Nephron progenitor cell (in vitro differentiated cells): ENCODE measurements around the gene MRPL52.
A peak's percentile ranks its signal among the peaks of the same experiment; 100 is the strongest.

Experiments used
- DNase-seq: peaks from one replicate; pipeline ENCODE4 v3.0.0; 2021
- H3K27ac Mint-ChIP-seq: 2 replicates; pipeline ENCODE4 v1.8.0; 2021; ENCODE audit warnings: mild to moderate bottlenecking, moderate library complexity, mixed read lengths
- H3K27me3 Mint-ChIP-seq: 2 replicates; pipeline ENCODE4 v1.8.0; 2021; ENCODE audit warnings: mild to moderate bottlenecking, low read depth, mixed read lengths; ENCODE audit not compliant: poor library complexity
- H3K36me3 Mint-ChIP-seq: 2 replicates; pipeline ENCODE4 v1.8.0; 2021; ENCODE audit warnings: low read depth, mixed read lengths
- H3K4me1 Mint-ChIP-seq: 2 replicates; pipeline ENCODE4 v1.8.0; 2021; ENCODE audit warnings: mixed read lengths
- H3K4me3 Mint-ChIP-seq: 2 replicates; pipeline ENCODE4 v1.8.0; 2021; ENCODE audit warnings: mild to moderate bottlenecking, moderate library complexity, mixed read lengths
- H3K9me3 Mint-ChIP-seq: 2 replicates; pipeline ENCODE4 v1.8.0; 2021; ENCODE audit warnings: mild to moderate bottlenecking, moderate library complexity, mixed read lengths
- CTCF ChIP-seq: fragments of 200-600 bp; sonication (generic); IDR thresholded peaks from 2 replicates; pipeline ENCODE4 v1.5.0; 2021; ENCODE audit warnings: antibody characterized with exemption

MRPL52 gene

DNA sequence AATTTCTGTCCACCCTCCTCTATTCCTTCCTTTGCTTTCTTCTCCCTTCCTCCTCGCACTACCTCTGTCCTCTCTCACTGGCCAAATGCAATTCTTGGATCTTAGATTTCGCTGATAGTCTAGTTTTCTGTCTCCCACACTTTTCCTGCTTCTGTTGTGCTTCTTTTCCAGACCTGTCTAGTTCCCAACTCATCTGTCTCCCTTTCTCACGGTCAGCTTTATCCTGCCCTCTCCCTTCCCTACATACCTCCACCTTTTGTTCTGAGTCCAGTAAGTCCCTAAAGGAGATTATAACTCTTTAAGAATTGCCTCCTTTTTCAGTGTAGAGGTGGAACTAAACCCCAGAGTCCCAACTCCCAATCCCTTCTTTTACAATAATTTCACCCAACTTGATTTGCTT lies 5.8 kb downstream of the MRPL52 start:
- Mint-ChIP-seq H3K27ac (peak overlapping the region; percentile 92), H3K4me1 (peaks cover 46% of the 10 kb centered on the region), H3K4me3 (peak overlapping the region; percentile 99), H3K27me3 (peaks cover 4% of the 10 kb centered on the region), H3K9me3 (no peaks in the 10 kb centered on the region), H3K36me3 (peaks cover 38% of the 10 kb centered on the region)
- TF ChIP-seq CTCF, result no peak
- DNase-seq, result no peak

GRCh38 chr14:22836301-22837113 lies 6.8 kb downstream of the MRPL52 start, which contains the start of gene MMP14:
TSS of gene MMP14 (plus strand) at chr14:22836585. CDS start at chr14:22836818, 233 bp downstream.
- TF ChIP-seq CTCF, result peak; percentile 27
- DNase-seq, result peak; percentile 57
- Mint-ChIP-seq H3K36me3 (peaks cover 40% of the 10 kb centered on the region), H3K27ac (peak within 1 kb of the TSS; percentile 98), H3K4me3 (peak within 1 kb of the TSS; percentile 99), H3K9me3 (no peaks in the 10 kb centered on the region), H3K4me1 (peaks cover 38% of the 10 kb centered on the region), H3K27me3 (peaks cover 4% of the 10 kb centered on the region)

GRCh38 chr14:22837114-22837749 lies 7.5 kb downstream of the MRPL52 start:
- Mint-ChIP-seq H3K27me3 (peaks cover 4% of the 10 kb centered on the region), H3K36me3 (peaks cover 40% of the 10 kb centered on the region), H3K27ac (peak overlapping the region; percentile 98), H3K4me1 (peaks cover 37% of the 10 kb centered on the region), H3K9me3 (no peaks in the 10 kb centered on the region), H3K4me3 (peak overlapping the region; percentile 99)
- no peak for TF ChIP-seq CTCF
- DNase-seq, result peak; percentile 61

DNA sequence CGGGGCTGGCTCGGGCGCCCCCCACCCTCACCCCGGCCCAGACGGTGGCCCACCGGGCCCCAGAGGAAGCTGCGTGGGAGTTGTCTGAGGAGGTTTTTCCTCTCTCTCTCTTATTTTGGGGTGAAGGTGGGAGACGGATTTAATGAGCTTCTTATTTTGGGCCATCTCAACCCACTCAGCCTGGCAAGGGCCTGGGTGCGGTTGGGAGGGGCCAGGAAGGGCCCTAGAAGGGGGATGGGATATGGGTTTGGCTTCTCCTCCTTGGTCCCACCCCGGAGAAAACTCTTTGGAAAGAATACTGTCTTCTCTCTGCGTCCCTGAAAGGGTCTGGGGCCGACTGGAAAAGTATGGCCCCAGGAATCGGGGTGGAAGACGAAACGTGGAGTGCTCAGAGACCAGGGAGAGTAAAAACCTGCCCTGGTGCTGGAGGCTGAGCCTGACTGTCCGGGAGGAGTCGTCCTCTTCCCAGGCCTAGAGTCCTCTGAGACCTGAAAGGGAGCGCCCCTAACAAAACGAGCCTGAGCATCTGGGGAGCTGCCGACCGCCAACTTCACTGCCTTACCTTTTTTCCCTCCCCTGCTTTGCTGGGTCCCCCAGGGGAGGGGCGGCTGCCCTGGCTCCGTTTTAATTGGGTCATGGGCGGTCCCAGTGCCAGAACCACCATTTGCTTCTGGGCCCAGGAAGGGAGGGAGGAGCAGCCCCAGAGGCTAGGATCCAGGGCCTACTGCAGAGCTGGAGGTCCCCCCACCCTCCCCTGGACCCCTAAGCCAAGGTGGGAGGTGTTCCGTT lies 8.3 kb downstream of the MRPL52 start:
- H3K9me3 Mint-ChIP-seq, result no peaks in the 10 kb centered on the region

DNA sequence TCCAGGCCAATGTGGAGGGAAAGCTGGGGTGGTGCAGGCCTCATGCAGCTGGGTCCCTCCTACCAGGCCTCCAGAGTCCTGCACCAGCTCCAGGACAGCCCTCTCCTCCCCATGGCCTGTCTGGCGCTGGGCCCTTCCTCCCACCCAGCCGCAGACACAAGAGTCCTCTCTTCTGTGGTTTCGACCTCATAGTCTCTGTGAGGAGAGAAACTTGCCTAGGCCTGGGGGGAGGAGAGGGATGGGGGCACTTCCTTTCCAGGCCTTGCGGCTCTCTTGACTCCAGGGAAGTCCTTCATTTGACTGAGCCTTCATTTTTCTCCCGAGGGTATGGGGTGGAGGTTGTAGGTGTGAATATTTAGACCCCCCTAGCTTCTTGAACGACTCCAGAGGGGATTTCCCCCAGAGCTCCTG lies 8.9 kb downstream of the MRPL52 start:
- DNase-seq, result no peak

More for the DNA sequence above, 8.3 kb downstream of the MRPL52 start:
- H3K27me3 Mint-ChIP-seq, result peaks cover 4% of the 10 kb centered on the region
- H3K4me3 Mint-ChIP-seq, result peak overlapping the region; percentile 99
- no peak for TF ChIP-seq CTCF
- H3K36me3 Mint-ChIP-seq, result peaks cover 45% of the 10 kb centered on the region
- H3K27ac Mint-ChIP-seq, result peak overlapping the region; percentile 93
- DNase-seq, result no peak
- peaks cover 37% of the 10 kb centered on the region for H3K4me1 Mint-ChIP-seq

More for the DNA sequence above, 8.9 kb downstream of the MRPL52 start:
- Mint-ChIP-seq H3K4me1 (peaks cover 37% of the 10 kb centered on the region), H3K36me3 (peaks cover 47% of the 10 kb centered on the region), H3K9me3 (no peaks in the 10 kb centered on the region), H3K27me3 (peaks cover 4% of the 10 kb centered on the region), H3K4me3 (peak overlapping the region; percentile 99), H3K27ac (peak overlapping the region; percentile 92)
- TF ChIP-seq CTCF, result no peak
